A549 (cell line): ENCODE results near the gene SPATA12. TPM values are rescaled to one million over a fixed set of nuclear protein-coding genes. Genes with fewer than 3 reads are reported as not detected.

Experiments used
- ATAC-seq, 2 experiments: fragments of 200-7000 bp in 1 of 2; fragments of >200 bp in 1 of 2; cut with Nextera tagmentation in 1 of 2; cut with Tn5 transposase in 1 of 2; 3 replicates each; pipeline versions ENCODE4 v1.8.0 to v1.9.1; 2018 to 2020; ENCODE audit warnings: mild to moderate bottlenecking in 1 of 2, moderate library complexity in 1 of 2
- CTCF ChIA-PET: fragments of 300-600 bp; sonication (Branson Sonifier 250); formaldehyde crosslinking; extraction: SDS; loops from one replicate; lab custom pipeline; 2021; ENCODE audit warnings: antibody characterized with exemption, inconsistent platforms; lab: Yijun Ruan, JAX
- POLR2A ChIA-PET: fragments of 350-600 bp; formaldehyde crosslinking; extraction: SDS; loops from one replicate; lab custom pipeline; 2021; ENCODE audit warnings: antibody characterized with exemption, inconsistent platforms; lab: Yijun Ruan, JAX
- DNase-seq, 2 experiments: peaks; one replicate each; pipeline versions ENCODE4 v3.0.0 to v3.0.0-alpha.2; 2011 to 2016; ENCODE audit warnings: low read depth in 1 of 2, low spot score in 1 of 2
- FAIRE-seq: peaks from 2 replicates; lab custom pipeline; 2011; peaks lifted over from hg19 to GRCh38; lab: Jason Lieb, UNC
- H3K27ac ChIP-seq, 2 experiments: fragments of >200 bp; sonication (Bioruptor Twin); formaldehyde crosslinking; 3 replicates each; pipeline ENCODE4 v1.5.1; 2016 to 2017
- H3K4me1 ChIP-seq: fragments of >200 bp; sonication (Bioruptor Twin); formaldehyde crosslinking; 3 replicates; pipeline ENCODE4 v1.6.1; 2016
- H3K4me2 ChIP-seq: fragments of >200 bp; sonication (Bioruptor Twin); formaldehyde crosslinking; 3 replicates; pipeline ENCODE4 v1.6.1; 2016
- H3K4me3 ChIP-seq: fragments of >200 bp; sonication (Bioruptor Twin); formaldehyde crosslinking; 3 replicates; pipeline ENCODE4 v1.5.1; 2016
- H3K9me3 ChIP-seq: fragments of >200 bp; sonication (Bioruptor Twin); formaldehyde crosslinking; 3 replicates; pipeline ENCODE4 v1.6.1; 2016
- HMGXB4 ChIP-seq: fragments of 250-450 bp; sonication (Bioruptor Pico); IDR thresholded peaks from 2 replicates; pipeline ENCODE4 v1.5.0; 2021; ENCODE audit warnings: mild to moderate bottlenecking, moderate library complexity, borderline replicate concordance
- POLR2AphosphoS2 ChIP-seq: conservative IDR thresholded peaks from 2 replicates; pipeline ENCODE4 v1.6.1; 2012; ENCODE audit warnings: low read length, improper control_type of control experiment, inconsistent platforms
- TP53 ChIP-seq: fragments of 250-450 bp; sonication (Bioruptor Pico); IDR thresholded peaks from 2 replicates; pipeline ENCODE4 v1.5.0; 2021; ENCODE audit warnings: mild to moderate bottlenecking, moderate library complexity
- USF2 ChIP-seq: fragments of 450-650 bp; IDR thresholded peaks from 2 replicates; pipeline ENCODE4 v1.6.1; 2014; ENCODE audit warnings: antibody characterized with exemption
- ZSCAN20 ChIP-seq: fragments of 250-450 bp; sonication (Bioruptor Pico); IDR thresholded peaks from 2 replicates; pipeline ENCODE4 v1.8.0; 2022; ENCODE audit warnings: mild to moderate bottlenecking, moderate library complexity
- WGBS: methylation state at CpG from one replicate; pipeline ENCODE4 v1.1.6; 2017; ENCODE audit errors: missing lambda C conversion rate; 5-methylcytosine and 5-hydroxymethylcytosine counted together
- polyA plus RNA-seq, 4 experiments: library from polyadenylated mRNA; depleted of rRNA in 3 of 4; stranded (reverse); fragments of >200 nt; fragmentation: RNase III in 1 of 4; extraction: RNeasy Plus Mini Kit Qiagen cat#74134 plus additional on column Dnase treatment in 1 of 4; gene quantifications; 2 replicates in 3 of 4; 3 replicates in 1 of 4; pipeline ENCODE4 v1.2.3, GENCODE V29; 2011 to 2017
- TF ChIP-seq, protein P1 (sequence below): fragments of 150-350 bp; IDR thresholded peaks from 2 replicates; pipeline ENCODE4 v1.6.1; 2014; ENCODE audit warnings: low read depth, mild to moderate bottlenecking, low read length
- TF ChIP-seq, protein P2 (sequence below): IDR thresholded peaks from 2 replicates; pipeline ENCODE4 v1.6.1; 2012

Gene SPATA12
- polyA plus RNA-seq, 2 of the 4 experiments (the other 2 are of a cell fraction): 0.17 to 0.18 TPM

DNA sequence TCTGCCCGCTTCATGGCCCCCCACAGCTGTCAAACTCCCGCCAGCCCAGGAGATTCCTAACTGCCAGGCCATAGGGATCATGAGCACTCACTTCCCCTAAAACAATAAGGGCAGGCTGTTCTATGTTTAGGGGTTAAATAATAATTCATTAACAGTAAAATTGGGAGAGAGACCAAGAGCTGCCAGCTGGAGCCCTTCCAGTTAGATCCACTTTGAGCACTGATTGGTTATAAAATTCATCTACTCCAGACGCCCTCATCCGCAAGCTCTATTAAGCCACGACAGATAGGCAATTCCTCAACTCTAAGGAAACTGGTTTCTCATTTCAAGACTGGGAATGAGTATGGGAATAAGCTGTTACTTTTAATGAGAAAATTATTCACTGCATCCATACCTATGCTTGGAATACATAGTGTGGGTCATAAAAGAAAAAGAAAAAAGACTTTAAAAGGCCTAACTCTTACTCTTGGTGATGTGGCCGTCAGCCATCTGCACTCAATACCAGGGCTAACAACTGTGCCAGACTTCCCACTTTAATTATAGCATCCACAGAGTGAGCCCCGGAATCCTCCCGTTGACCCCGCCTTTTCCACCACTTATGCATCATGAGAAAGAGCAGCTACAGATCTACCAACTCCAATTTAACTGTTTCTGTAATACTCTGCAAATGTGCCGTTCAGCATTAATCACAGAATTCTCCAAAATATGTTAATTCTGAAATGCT, 60.1 kb downstream of the SPATA12 start:
- Histone ChIP-seq H3K4me3 (no peak overlapping the region), H3K4me1 (no peaks in the 10 kb centered on the region), H3K9me3 (no peaks in the 10 kb centered on the region), H3K27ac (no peak overlapping the region), H3K4me2 (no peak overlapping the region)
- POLR2A ChIA-PET: no interaction called here
- no peak for FAIRE-seq
- TF ChIP-seq HMGXB4 (CRISPR knock-in tag) (no peak), POLR2AphosphoS2 (no peak), TP53 (CRISPR knock-in tag) (no peak), ZSCAN20 (CRISPR knock-in tag) (no peak), USF2 (no peak)
- TF ChIP-seq, protein P1, sequence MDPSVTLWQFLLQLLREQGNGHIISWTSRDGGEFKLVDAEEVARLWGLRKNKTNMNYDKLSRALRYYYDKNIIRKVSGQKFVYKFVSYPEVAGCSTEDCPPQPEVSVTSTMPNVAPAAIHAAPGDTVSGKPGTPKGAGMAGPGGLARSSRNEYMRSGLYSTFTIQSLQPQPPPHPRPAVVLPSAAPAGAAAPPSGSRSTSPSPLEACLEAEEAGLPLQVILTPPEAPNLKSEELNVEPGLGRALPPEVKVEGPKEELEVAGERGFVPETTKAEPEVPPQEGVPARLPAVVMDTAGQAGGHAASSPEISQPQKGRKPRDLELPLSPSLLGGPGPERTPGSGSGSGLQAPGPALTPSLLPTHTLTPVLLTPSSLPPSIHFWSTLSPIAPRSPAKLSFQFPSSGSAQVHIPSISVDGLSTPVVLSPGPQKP: no peak
- TF ChIP-seq, protein P2, sequence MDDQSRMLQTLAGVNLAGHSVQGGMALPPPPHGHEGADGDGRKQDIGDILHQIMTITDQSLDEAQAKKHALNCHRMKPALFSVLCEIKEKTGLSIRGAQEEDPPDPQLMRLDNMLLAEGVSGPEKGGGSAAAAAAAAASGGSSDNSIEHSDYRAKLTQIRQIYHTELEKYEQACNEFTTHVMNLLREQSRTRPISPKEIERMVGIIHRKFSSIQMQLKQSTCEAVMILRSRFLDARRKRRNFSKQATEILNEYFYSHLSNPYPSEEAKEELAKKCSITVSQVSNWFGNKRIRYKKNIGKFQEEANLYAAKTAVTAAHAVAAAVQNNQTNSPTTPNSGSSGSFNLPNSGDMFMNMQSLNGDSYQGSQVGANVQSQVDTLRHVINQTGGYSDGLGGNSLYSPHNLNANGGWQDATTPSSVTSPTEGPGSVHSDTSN: no peak
- ATAC-seq: no peak
- 75% methylated on average over 10 of the region's 10 CpGs for WGBS
- no peak for DNase-seq
- CTCF ChIA-PET: interaction anchor here (0.6 kb wide), 1 partner anchor 38 kb away, joined by 5 read pairs; no protein-coding TSS in a partner anchor

Other genes with a start within 250 kb of the SPATA12 start
- 1.4 and 1.5 TPM in 2 replicates for gene IL17RD, start 104.7 kb downstream of the SPATA12 start, polyA plus RNA-seq (2011; rRNA removed)
- gene IL17RD, start 104.7 kb downstream of the SPATA12 start, polyA plus RNA-seq (2017; fragmentation: RNase III; extraction: RNeasy Plus Mini Kit Qiagen cat#74134 plus additional on column Dnase treatment): 0.89 to 0.99 TPM (median 0.98 TPM) in 3 replicates
- gene HESX1, start 139.3 kb downstream of the SPATA12 start, polyA plus RNA-seq (2011; rRNA removed): 0.87 and 1.5 TPM in 2 replicates
- gene HESX1, start 139.3 kb downstream of the SPATA12 start, polyA plus RNA-seq (2017; fragmentation: RNase III; extraction: RNeasy Plus Mini Kit Qiagen cat#74134 plus additional on column Dnase treatment): 0.16 to 0.35 TPM (median 0.29 TPM) in 3 replicates
- 25.9 and 30.3 TPM in 2 replicates for gene APPL1, start 167.1 kb downstream of the SPATA12 start, polyA plus RNA-seq (2011; rRNA removed)
- 14.0 to 14.3 TPM (median 14.2 TPM) in 3 replicates for gene APPL1, start 167.1 kb downstream of the SPATA12 start, polyA plus RNA-seq (2017; fragmentation: RNase III; extraction: RNeasy Plus Mini Kit Qiagen cat#74134 plus additional on column Dnase treatment)
- gene ASB14, start 232.0 kb downstream of the SPATA12 start, polyA plus RNA-seq (2011; rRNA removed): not detected in 2 replicates
- 0.03 TPM in 1 of 3 replicates, not detected in the others for gene ASB14, start 232.0 kb downstream of the SPATA12 start, polyA plus RNA-seq (2017; fragmentation: RNase III; extraction: RNeasy Plus Mini Kit Qiagen cat#74134 plus additional on column Dnase treatment)